ENCODE results near the gene DOCK4. TPM values are rescaled to one million over a fixed set of nuclear protein-coding genes. Genes with fewer than 3 reads are reported as not detected.

DOCK4 gene
- total and polyA plus RNA-seq, 4 donors: 7.2 to 48.9 (median 12.8) TPM

GRCh38 chr7:112220877-112221434 lies 14.8 kb upstream of the DOCK4 start:
- H3K4me1 ChIP-seq (ENCODE audit: control insufficient read depth in 4 of 4, insufficient read depth in 4 of 4, low read length in 3 of 4): peaks cover 0 to 25% (median 7%) of the 10 kb centered on the region in 4 donors
- no peak for TF ChIP-seq GABPA (IDR thresholded peaks at IDR 0.05 in 1 of 2, conservative IDR thresholded peaks at IDR 0.05 in 1 of 2)
- TF ChIP-seq RXRA (IDR thresholded peaks at IDR 0.05): no peak
- TF ChIP-seq, protein P1, sequence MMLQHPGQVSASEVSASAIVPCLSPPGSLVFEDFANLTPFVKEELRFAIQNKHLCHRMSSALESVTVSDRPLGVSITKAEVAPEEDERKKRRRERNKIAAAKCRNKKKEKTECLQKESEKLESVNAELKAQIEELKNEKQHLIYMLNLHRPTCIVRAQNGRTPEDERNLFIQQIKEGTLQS (IDR thresholded peaks at IDR 0.05): no peak
- no peak for TF ChIP-seq YY1 (IDR thresholded peaks at IDR 0.05)
- TF ChIP-seq NR2F2 (IDR thresholded peaks at IDR 0.05): no peak
- no peak for TF ChIP-seq RAD21 (IDR thresholded peaks at IDR 0.05)
- TF ChIP-seq CTCF (IDR thresholded peaks at IDR 0.05; ENCODE audit: low read depth, low read length, missing input control): no peak
- TF ChIP-seq, protein P2, sequence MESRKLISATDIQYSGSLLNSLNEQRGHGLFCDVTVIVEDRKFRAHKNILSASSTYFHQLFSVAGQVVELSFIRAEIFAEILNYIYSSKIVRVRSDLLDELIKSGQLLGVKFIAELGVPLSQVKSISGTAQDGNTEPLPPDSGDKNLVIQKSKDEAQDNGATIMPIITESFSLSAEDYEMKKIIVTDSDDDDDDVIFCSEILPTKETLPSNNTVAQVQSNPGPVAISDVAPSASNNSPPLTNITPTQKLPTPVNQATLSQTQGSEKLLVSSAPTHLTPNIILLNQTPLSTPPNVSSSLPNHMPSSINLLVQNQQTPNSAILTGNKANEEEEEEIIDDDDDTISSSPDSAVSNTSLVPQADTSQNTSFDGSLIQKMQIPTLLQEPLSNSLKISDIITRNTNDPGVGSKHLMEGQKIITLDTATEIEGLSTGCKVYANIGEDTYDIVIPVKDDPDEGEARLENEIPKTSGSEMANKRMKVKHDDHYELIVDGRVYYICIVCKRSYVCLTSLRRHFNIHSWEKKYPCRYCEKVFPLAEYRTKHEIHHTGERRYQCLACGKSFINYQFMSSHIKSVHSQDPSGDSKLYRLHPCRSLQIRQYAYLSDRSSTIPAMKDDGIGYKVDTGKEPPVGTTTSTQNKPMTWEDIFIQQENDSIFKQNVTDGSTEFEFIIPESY (IDR thresholded peaks at IDR 0.05): no peak
- no peak for TF ChIP-seq JUND (IDR thresholded peaks at IDR 0.05)
- no peak for TF ChIP-seq SP1 (IDR thresholded peaks at IDR 0.05)
- H3K27ac ChIP-seq (ENCODE audit: low read depth in 1 of 2, low read length in 2 of 2): no peak overlapping the region
- DNase-seq (ENCODE audit: low spot score): no peak
- WGBS: 93% methylated on average over 20 of the region's 20 CpGs
- no peaks in the 10 kb centered on the region for H3K36me3 ChIP-seq (ENCODE audit: control insufficient read depth in 4 of 4, insufficient read depth in 3 of 4, low read depth in 1 of 4, low read length in 3 of 4)
- H3K4me3 ChIP-seq (ENCODE audit: low read depth in 1 of 3, low read length in 3 of 3): no peak overlapping the region
- H3K9me3 ChIP-seq (ENCODE audit: control insufficient read depth in 4 of 4, low read length in 3 of 4): no peaks in the 10 kb centered on the region
- H3K27me3 ChIP-seq (ENCODE audit: control insufficient read depth in 4 of 4, insufficient read depth in 4 of 4, low read length in 3 of 4): no peaks in the 10 kb centered on the region
- no peak overlapping the region for H3K9ac ChIP-seq (ENCODE audit: low read depth in 1 of 2, low read length in 2 of 2)

- Histone ChIP-seq H3K9me3 (ENCODE audit: control insufficient read depth in 4 of 4, low read length in 3 of 4) (no peaks in the 10 kb centered on the region), H3K4me1 (ENCODE audit: control insufficient read depth in 4 of 4, insufficient read depth in 4 of 4, low read length in 3 of 4) (peaks cover 2 to 23% (median 11%) of the 10 kb centered on the region in 4 donors), H3K27ac (ENCODE audit: low read depth in 1 of 2, low read length in 2 of 2) (no peak overlapping the region), H3K36me3 (ENCODE audit: control insufficient read depth in 4 of 4, insufficient read depth in 3 of 4, low read depth in 1 of 4, low read length in 3 of 4) (no peaks in the 10 kb centered on the region), H3K4me3 (ENCODE audit: low read depth in 1 of 3, low read length in 3 of 3) (no peak overlapping the region), H3K27me3 (ENCODE audit: control insufficient read depth in 4 of 4, insufficient read depth in 4 of 4, low read length in 3 of 4) (no peaks in the 10 kb centered on the region), H3K9ac (ENCODE audit: low read depth in 1 of 2, low read length in 2 of 2) (no peak overlapping the region)
- WGBS: 83% methylated on average over 4 of the region's 4 CpGs
- DNase-seq (ENCODE audit: low spot score): no peak
- TF ChIP-seq FOXA1 (IDR thresholded peaks at IDR 0.05) (no peak), EGR1 (IDR thresholded peaks at IDR 0.05; ENCODE audit: low read depth in 2 of 2) (no peak), RXRA (IDR thresholded peaks at IDR 0.05) (no peak), CTCF (IDR thresholded peaks at IDR 0.05; ENCODE audit: low read depth, low read length, missing input control) (no peak), MAX (IDR thresholded peaks at IDR 0.05) (no peak), REST (IDR thresholded peaks at IDR 0.05) (no peak), NR2F2 (IDR thresholded peaks at IDR 0.05) (no peak), GABPA (IDR thresholded peaks at IDR 0.05 in 1 of 2, conservative IDR thresholded peaks at IDR 0.05 in 1 of 2) (no peak), TAF1 (conservative IDR thresholded peaks at IDR 0.05) (no peak), YY1 (IDR thresholded peaks at IDR 0.05) (no peak), FOXA2 (IDR thresholded peaks at IDR 0.05) (no peak), SP1 (IDR thresholded peaks at IDR 0.05) (no peak), HNF4A (conservative IDR thresholded peaks at IDR 0.05) (no peak), JUND (IDR thresholded peaks at IDR 0.05) (no peak), RAD21 (IDR thresholded peaks at IDR 0.05) (no peak), HNF4G (IDR thresholded peaks at IDR 0.05) (no peak)
- TF ChIP-seq, protein P2 (IDR thresholded peaks at IDR 0.05): no peak
- TF ChIP-seq, protein P1 (IDR thresholded peaks at IDR 0.05): no peak
Measured at GRCh38 chr7:112215787-112216186, 9.6 kb upstream of the DOCK4 start.

Measured in liver (tissue), 9 donors.